HG03378 (cell line): ENCODE measurements around the gene USP40.

ENCODE experiments used
- ATAC-seq: cut with Tn5 transposase; IDR thresholded peaks from one replicate; pipeline ENCODE4 v1.9.1; 2021; ENCODE audit warnings: mild to moderate bottlenecking, moderate library complexity; ENCODE audit not compliant: unreplicated experiment

The USP40 gene

DNA sequence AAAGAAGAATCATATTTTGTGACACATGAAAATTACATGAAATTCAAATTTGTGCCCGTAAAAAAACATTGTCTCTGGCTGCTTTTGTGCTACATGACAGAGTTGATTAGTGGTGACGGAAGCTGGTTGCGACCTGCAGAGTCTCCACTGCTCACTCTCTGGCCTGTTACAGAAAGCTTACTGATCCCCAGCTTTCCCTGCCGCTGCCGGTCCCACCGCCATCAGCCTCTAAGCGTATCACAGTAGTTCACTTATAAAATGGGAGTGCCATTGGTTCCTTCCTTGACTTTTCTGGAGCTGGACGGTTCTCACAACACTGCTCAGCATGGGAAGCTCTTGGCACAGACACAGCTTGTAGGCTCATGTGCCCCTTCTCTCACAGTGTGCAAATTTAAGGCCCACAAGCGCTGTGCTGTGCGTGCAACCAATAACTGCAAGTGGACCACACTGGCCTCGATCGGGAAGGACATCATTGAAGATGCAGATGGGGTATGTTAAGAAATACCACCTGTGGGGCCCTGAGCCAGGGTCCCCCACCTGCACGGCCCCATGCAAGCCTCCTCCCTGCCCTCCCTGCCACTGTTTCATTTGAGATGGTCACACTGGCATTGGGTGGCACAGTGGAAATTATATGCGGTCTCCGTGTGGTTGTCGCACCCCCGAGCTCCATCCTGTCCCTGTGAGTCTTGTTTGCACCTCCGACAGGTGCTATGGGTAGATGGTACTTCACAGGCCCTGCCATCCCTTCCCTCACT lies 131.0 kb downstream of the USP40 start:
- no peak for ATAC-seq

DNA sequence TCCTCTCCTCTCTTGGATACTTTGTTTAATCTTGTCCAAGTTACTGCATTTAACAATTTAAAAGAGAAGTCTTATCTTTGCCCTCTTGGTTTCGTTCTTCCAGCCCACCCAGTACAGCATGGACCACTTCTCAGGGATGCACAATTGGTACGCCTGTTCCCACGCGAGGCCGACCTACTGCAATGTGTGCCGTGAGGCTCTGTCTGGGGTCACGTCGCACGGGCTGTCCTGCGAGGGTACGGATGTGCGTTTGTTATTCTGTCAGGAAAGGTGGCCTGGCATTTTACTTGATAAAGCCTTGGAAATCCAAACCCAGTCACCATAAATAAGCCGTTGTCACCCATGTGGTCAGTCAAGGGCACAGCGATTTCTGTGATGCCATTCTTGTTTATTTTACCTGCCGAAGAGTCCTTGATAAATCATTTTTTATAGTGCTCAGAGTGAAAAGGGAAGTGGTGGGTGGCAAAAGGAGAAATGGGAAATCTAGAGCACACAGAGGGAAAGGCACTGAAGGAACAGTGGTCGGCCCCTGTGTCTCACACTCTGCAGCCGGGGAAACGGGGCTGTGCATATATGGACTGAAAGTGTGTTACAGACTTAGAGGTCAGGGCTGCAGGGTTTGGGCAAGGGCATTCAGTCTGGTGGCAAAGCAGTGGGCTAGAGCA lies 131.8 kb downstream of the USP40 start:
- no peak for ATAC-seq

DNA sequence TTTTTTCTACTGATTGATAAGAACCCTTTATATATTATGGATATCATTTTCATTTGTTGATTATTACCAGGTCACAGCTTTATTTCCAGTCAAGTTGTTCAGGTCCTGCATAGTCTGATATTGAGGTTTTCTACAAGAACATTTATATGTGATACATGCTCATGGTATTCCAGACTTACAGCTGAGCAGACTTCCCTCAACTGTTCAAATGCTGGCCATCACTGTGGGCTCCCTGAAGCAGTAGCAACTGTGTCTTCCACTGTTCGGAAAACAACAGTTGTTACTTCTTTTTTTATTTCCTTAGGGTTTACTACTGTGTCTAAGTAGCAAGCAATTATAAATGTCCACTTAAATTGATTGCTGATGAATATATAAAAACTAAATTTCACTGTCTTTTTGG lies 132.8 kb downstream of the USP40 start:
- ATAC-seq = no peak

DNA sequence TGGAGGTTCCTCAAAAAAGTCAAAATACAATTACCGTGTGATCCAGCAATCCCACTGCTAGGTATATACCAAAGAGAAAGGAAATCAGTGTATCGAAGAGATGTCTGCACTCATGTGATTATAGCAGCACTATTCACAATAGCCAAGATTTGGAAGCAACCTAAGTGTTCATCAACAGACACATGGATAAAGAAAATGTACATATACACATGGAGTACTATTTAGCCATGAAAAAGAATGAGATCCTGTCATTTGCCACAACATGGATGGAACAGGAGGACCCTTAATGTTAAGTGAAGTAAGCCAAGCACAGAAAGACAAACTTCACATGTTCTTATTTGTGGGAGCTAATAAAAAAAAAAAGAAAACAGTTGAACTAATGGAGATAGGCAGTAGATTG lies 133.6 kb downstream of the USP40 start:
- ATAC-seq = no peak

DNA sequence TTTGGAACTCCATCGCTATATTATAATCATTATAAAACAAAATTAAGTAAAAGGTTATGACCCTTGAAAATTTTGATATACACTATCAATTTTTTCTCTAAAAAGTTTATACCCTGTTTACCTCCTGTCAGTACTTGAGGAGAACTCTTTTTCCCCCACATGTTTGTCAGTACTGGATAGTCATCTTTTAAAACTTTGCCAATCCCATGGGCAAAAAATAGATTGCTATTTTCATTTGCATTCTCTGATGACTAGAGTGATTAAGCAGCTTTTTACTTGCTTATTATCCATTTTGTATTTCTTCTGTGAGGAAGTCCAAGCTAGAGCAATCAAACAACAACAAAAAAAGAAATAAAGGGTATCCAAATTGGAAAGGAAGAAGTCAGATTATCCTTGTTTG lies 135.9 kb downstream of the USP40 start:
- ATAC-seq = no peak

DNA sequence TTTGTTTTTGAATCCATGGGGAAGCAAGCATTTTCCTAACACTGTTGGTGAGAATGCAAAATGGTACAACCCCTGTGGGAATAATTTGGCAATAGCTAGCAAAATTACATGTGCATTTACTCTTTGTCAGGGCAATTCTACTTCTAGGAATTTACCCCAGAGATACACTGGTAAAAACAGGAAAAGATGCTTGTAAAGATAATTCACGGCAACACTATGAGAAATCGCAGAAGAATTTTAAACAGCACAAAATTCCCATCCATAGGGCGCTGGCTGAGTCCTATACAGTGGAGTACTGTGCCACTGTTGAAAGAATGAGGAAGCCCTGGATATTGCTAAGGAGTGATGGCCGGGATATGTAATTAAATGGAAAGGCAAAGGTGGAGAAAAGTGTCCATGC lies 136.5 kb downstream of the USP40 start:
- no peak for ATAC-seq

DNA sequence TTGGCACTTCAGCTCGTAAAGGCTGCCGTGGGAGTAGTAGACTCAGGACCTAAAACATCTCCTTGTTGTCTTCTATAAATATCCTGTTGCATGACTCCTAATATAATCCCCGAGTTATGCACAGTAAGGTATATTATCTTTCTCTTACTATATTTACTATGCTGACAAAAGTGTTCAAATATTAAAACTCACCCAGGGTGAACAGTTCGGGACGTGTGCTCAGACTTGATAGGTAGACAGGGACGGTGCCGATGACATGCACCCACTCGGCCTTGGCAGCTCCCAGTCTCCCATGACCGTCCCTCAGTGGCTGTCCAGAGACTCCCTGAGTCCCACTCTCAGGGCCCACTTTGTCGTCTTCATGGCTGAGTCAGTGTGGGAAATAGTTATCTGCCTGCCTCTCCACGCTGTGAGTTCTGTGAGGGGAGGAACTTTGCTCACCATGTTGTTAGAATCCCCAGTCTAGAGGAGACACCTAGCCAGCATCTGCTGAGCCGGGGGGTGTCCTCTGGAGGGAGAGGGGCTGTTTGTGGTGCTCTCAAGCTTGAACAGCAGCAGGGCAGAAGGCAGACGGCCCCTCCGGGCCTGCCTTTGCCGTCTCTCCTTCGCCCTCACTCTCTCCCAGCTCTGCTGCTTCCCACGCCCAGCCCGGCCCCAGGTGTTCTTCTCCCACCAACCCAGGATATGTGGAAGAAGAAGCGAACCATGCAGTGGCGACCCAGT lies 137.2 kb downstream of the USP40 start:
- no peak for ATAC-seq

DNA sequence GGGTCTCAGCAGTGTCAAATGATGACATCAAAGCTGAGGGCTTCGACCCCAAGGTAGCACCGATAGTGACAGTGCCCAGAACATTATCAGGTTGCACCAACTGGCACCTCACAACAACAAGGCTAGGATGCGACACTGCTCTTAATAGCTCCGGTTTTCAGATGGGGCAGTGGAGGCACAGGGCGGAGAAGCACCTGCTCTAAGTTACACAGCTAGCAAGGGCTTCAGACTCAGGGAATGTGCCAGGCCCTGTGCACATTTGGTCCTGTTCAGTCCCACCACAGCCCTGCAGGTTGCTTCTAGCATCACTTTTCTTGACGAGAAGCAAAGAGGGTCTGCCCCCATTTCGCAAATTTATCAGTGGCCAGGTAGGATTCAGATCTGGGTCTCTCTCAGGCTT lies 138.1 kb downstream of the USP40 start:
- no peak for ATAC-seq

DNA sequence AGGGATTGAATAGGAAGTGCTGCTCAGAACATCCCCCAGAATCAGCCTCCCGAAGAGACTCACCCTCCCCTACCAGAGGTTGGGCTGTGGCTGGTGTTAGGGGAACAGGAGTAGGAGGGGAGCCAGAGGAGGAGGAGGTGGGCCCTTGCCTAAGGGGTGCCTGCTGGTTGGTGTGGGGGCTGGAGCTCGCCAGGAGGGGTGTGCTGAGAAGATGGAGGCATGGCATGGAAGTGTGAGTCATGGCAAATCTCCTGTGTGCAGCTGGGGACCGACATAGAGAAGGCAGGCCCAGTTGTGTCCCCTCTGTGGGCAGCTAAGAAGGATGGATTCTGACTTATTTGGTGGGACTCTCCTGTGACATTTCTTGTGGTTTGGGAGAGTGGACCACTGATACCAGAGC lies 138.6 kb downstream of the USP40 start:
- ATAC-seq = no peak

DNA sequence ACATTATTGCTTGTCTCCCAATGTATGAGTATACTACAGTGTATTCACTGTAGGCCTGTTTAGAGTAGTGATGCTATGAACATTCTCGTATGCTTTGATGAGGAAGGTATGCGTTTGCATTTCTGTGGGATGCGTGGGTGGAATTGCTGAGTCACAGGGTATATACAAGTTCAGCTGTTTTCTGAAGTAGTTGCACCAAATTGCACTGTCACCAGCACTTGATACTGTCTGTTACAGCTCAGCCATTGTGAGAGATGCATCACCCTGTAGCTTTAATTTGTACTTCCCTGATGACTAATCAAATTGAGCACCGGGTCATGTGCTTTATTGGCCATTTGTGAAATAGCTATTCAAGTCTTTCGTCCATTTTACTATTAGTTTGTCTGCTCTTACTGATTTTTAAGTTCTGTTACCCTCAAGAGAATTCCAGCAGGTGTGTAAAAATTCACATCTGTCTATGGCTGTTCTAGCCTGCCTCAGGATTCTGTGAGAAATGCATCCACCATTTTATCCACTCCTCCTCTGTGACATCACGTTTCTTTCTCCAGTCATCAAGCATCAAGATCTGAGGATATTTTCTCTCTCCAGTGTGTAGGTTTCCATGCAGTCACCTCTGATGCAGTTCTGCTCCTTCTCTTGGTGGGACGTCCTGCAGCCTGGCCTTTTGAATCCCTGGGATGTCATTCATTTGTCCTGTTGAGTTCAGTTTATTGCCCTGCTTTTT lies 139.8 kb downstream of the USP40 start:
- no peak for ATAC-seq
